Measurements from ENCODE around the gene TTC9. TPM values are rescaled to one million over a fixed set of nuclear protein-coding genes. Genes with fewer than 3 reads are reported as not detected.

The TTC9 gene
- total RNA-seq, 2 donors from 2014 or later, result 1.6 to 2.6 TPM

GRCh38 chr14:70707138-70708038, 65.7 kb downstream of the TTC9 start:
- intact Hi-C loops (cut with DNase I), result no loop called here
- ATAC-seq, result peak; percentile 87
- WGBS, 2 donors, result 73 to 94% methylated on average over 4 to 6 of the region's 6 CpGs

GRCh38 chr14:70708717-70709570, 67.2 kb downstream of the TTC9 start:
- intact Hi-C loops (cut with DNase I), result no loop called here
- TF ChIP-seq CTCF (IDR thresholded peaks at IDR 0.05) (no peak), POLR2A (IDR thresholded peaks at IDR 0.05) (no peak)
- WGBS, 2 donors, result 73 to 76% methylated on average over 15 of the region's 15 CpGs

More at GRCh38 chr14:70707138-70708038, 65.7 kb downstream of the TTC9 start:
- Histone ChIP-seq H3K27ac (peak overlapping the region in 2 of 4 donors; percentile 17 to 63), H3K36me3 (replicated peaks in 1 of 2; ENCODE audit: insufficient read depth in 1 of 2, low read depth in 2 of 2) (no peaks in the 10 kb centered on the region), H3K4me3 (no peak overlapping the region), H3K9me3 (no peaks in the 10 kb centered on the region), H3K4me1 (peaks cover 8% of the 10 kb centered on the region), H3K27me3 (no peaks in the 10 kb centered on the region)
- TF ChIP-seq POLR2A (IDR thresholded peaks at IDR 0.05) (no peak), CTCF (IDR thresholded peaks at IDR 0.05) (no peak)
- DNase-seq, result peak; percentile 51 to 74 (median 63)

GRCh38 chr14:70709726-70710382, 68.1 kb downstream of the TTC9 start:
- intact Hi-C loops (cut with DNase I), result loop anchor here (10.0 kb wide), 1 partner anchor 85 kb away; no protein-coding TSS in a partner anchor
- no peak for ATAC-seq

More at GRCh38 chr14:70708717-70709570, 67.2 kb downstream of the TTC9 start:
- no peaks in the 10 kb centered on the region for H3K36me3 ChIP-seq (replicated peaks in 1 of 2; ENCODE audit: insufficient read depth in 1 of 2, low read depth in 2 of 2)
- peaks cover 8% of the 10 kb centered on the region for H3K4me1 ChIP-seq
- H3K4me3 ChIP-seq, result no peak overlapping the region
- ATAC-seq (no peak), DNase-seq (no peak)
- no peak overlapping the region for H3K27ac ChIP-seq
- H3K27me3 ChIP-seq, result no peaks in the 10 kb centered on the region
- H3K9me3 ChIP-seq, result no peaks in the 10 kb centered on the region

More at GRCh38 chr14:70709726-70710382, 68.1 kb downstream of the TTC9 start:
- no peak for DNase-seq
- Histone ChIP-seq H3K4me3 (no peak overlapping the region), H3K36me3 (replicated peaks in 1 of 2; ENCODE audit: insufficient read depth in 1 of 2, low read depth in 2 of 2) (no peaks in the 10 kb centered on the region), H3K4me1 (peaks cover 8% of the 10 kb centered on the region), H3K27me3 (no peaks in the 10 kb centered on the region), H3K27ac (no peak overlapping the region), H3K9me3 (no peaks in the 10 kb centered on the region)
- TF ChIP-seq CTCF (IDR thresholded peaks at IDR 0.05) (no peak), POLR2A (IDR thresholded peaks at IDR 0.05) (no peak)
- WGBS, 2 donors, result 58% methylated on average over 8 of the region's 8 CpGs

Measured in body of pancreas (tissue), 4 donors.